C4-2B (cell line): ENCODE data around the gene NT5C.
"Not testable (repeated sequence)": the region's sequence is repeated elsewhere in the genome, so short reads cannot be mapped to it uniquely, and the experiment has no call there.

Experiments
- ZFX ChIP-seq: fragments of 450-650 bp; IDR thresholded peaks from 2 replicates; pipeline ENCODE4 v1.6.1; 2017
- TF ChIP-seq, protein P1 (sequence below): fragments of 450-650 bp; conservative IDR thresholded peaks from 2 replicates; pipeline ENCODE4 v1.5.1; 2017; ENCODE audit warnings: mild to moderate bottlenecking

DNA sequence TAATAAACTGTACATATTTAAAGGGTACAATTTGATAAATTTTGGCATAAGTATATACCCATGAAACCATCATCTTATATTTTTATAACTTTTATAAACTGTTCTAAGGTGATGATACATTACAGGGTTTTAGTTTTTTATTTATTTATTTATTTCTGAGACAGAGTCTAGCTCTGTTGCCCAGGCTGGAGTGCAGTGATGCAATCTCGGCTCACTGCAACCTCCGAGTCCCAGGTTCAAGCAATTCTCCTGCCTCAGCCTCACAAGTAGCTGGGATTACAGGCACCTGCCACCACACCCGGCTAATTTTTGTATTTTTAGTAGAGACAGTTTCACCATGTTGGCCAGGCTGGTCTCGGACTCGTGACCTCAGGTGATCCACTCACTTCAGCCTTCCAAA, 3.6 kb downstream of the NT5C start:
- TF ChIP-seq, protein P1, sequence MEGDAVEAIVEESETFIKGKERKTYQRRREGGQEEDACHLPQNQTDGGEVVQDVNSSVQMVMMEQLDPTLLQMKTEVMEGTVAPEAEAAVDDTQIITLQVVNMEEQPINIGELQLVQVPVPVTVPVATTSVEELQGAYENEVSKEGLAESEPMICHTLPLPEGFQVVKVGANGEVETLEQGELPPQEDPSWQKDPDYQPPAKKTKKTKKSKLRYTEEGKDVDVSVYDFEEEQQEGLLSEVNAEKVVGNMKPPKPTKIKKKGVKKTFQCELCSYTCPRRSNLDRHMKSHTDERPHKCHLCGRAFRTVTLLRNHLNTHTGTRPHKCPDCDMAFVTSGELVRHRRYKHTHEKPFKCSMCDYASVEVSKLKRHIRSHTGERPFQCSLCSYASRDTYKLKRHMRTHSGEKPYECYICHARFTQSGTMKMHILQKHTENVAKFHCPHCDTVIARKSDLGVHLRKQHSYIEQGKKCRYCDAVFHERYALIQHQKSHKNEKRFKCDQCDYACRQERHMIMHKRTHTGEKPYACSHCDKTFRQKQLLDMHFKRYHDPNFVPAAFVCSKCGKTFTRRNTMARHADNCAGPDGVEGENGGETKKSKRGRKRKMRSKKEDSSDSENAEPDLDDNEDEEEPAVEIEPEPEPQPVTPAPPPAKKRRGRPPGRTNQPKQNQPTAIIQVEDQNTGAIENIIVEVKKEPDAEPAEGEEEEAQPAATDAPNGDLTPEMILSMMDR: not testable (repeated sequence)
- not testable (repeated sequence) for TF ChIP-seq ZFX
